ENCODE data around the gene SYDE1.

The SYDE1 gene

GRCh38 chr19:15120135-15121026 is 13.2 kb downstream of the SYDE1 start:
- no peaks in the 10 kb centered on the region for H3F3A ChIP-seq (ENCODE audit: low read depth)
- no peaks in the 10 kb centered on the region for H3K27me3 ChIP-seq (ENCODE audit: insufficient read depth, low read length, poor library complexity, severe bottlenecking)
- no peaks in the 10 kb centered on the region for H3K9me3 ChIP-seq (ENCODE audit: insufficient read depth, low read depth, low read length)
- H3K9me2 ChIP-seq (replicated peaks; ENCODE audit: low read depth, low read length), result no peaks in the 10 kb centered on the region
- TF ChIP-seq CTCF (conservative IDR thresholded peaks at IDR 0.05; ENCODE audit: low read length) (peak; percentile 44), EZH2phosphoT487 (IDR thresholded peaks at IDR 0.05; ENCODE audit: borderline replicate concordance) (no peak)
- H3K36me3 ChIP-seq (ENCODE audit: insufficient read depth, low read length), result peaks cover 50% of the 10 kb centered on the region; the same call in 1 of the 2 replicates
- H4K20me1 ChIP-seq (ENCODE audit: insufficient read depth, low read length, poor library complexity, severe bottlenecking), result peaks cover 5% of the 10 kb centered on the region
- H3K4me3 ChIP-seq (ENCODE audit: low read length, poor library complexity, severe bottlenecking), result no peak overlapping the region
- no peak overlapping the region for H3K9ac ChIP-seq (ENCODE audit: low read depth, low read length, poor library complexity, severe bottlenecking)
- H3K4me2 ChIP-seq (ENCODE audit: low read depth, low read length, poor library complexity, severe bottlenecking), result no peak overlapping the region
- H3K4me1 ChIP-seq (ENCODE audit: insufficient read depth, low read length, poor library complexity, severe bottlenecking), result peaks cover 10% of the 10 kb centered on the region
- no peak overlapping the region for H2AFZ ChIP-seq (ENCODE audit: low read length)
- peaks cover 27% of the 10 kb centered on the region for H3K79me2 ChIP-seq (ENCODE audit: insufficient read depth, low read length)

- H3K4me1 ChIP-seq (ENCODE audit: insufficient read depth, low read length, poor library complexity, severe bottlenecking), result peaks cover 16% of the 10 kb centered on the region
- no peaks in the 10 kb centered on the region for H3K27me3 ChIP-seq (ENCODE audit: insufficient read depth, low read length, poor library complexity, severe bottlenecking)
- no peak overlapping the region for H3K4me2 ChIP-seq (ENCODE audit: low read depth, low read length, poor library complexity, severe bottlenecking)
- TF ChIP-seq EZH2phosphoT487 (IDR thresholded peaks at IDR 0.05; ENCODE audit: borderline replicate concordance) (no peak), CTCF (conservative IDR thresholded peaks at IDR 0.05; ENCODE audit: low read length) (no peak)
- H4K20me1 ChIP-seq (ENCODE audit: insufficient read depth, low read length, poor library complexity, severe bottlenecking), result peaks cover 5% of the 10 kb centered on the region
- no peak overlapping the region for H3K9ac ChIP-seq (ENCODE audit: low read depth, low read length, poor library complexity, severe bottlenecking)
- no peaks in the 10 kb centered on the region for H3F3A ChIP-seq (ENCODE audit: low read depth)
- no peak overlapping the region for H2AFZ ChIP-seq (ENCODE audit: low read length)
- no peaks in the 10 kb centered on the region for H3K9me3 ChIP-seq (ENCODE audit: insufficient read depth, low read depth, low read length)
- H3K79me2 ChIP-seq (ENCODE audit: insufficient read depth, low read length), result peaks cover 27% of the 10 kb centered on the region
- no peak overlapping the region for H3K4me3 ChIP-seq (ENCODE audit: low read length, poor library complexity, severe bottlenecking)
- peaks cover 30% of the 10 kb centered on the region; the same call in 1 of the 2 replicates for H3K36me3 ChIP-seq (ENCODE audit: insufficient read depth, low read length)
- no peaks in the 10 kb centered on the region for H3K9me2 ChIP-seq (replicated peaks; ENCODE audit: low read depth, low read length)
Measured at GRCh38 chr19:15122331-15123030, 15.3 kb downstream of the SYDE1 start.

GRCh38 chr19:15123031-15123890 is 16.1 kb downstream of the SYDE1 start:
- peak overlapping the region; percentile 91 for H3K4me2 ChIP-seq (ENCODE audit: low read depth, low read length, poor library complexity, severe bottlenecking)
- H2AFZ ChIP-seq (ENCODE audit: low read length), result no peak overlapping the region
- TF ChIP-seq CTCF (conservative IDR thresholded peaks at IDR 0.05; ENCODE audit: low read length) (no peak), EZH2phosphoT487 (IDR thresholded peaks at IDR 0.05; ENCODE audit: borderline replicate concordance) (no peak)
- peaks cover 5% of the 10 kb centered on the region for H4K20me1 ChIP-seq (ENCODE audit: insufficient read depth, low read length, poor library complexity, severe bottlenecking)
- no peaks in the 10 kb centered on the region for H3F3A ChIP-seq (ENCODE audit: low read depth)
- H3K9ac ChIP-seq (ENCODE audit: low read depth, low read length, poor library complexity, severe bottlenecking), result peak overlapping the region; percentile 76
- peak overlapping the region; percentile 80 for H3K4me3 ChIP-seq (ENCODE audit: low read length, poor library complexity, severe bottlenecking)
- H3K27me3 ChIP-seq (ENCODE audit: insufficient read depth, low read length, poor library complexity, severe bottlenecking), result no peaks in the 10 kb centered on the region
- H3K9me3 ChIP-seq (ENCODE audit: insufficient read depth, low read depth, low read length), result no peaks in the 10 kb centered on the region
- peaks cover 27% of the 10 kb centered on the region for H3K79me2 ChIP-seq (ENCODE audit: insufficient read depth, low read length)
- peaks cover 16% of the 10 kb centered on the region for H3K4me1 ChIP-seq (ENCODE audit: insufficient read depth, low read length, poor library complexity, severe bottlenecking)
- peaks cover 23% of the 10 kb centered on the region; the same call in 1 of the 2 replicates for H3K36me3 ChIP-seq (ENCODE audit: insufficient read depth, low read length)
- H3K9me2 ChIP-seq (replicated peaks; ENCODE audit: low read depth, low read length), result no peaks in the 10 kb centered on the region

All from Loucy (cell line).